Immature natural killer cell (primary cell): ENCODE measurements around the gene MAP6. TPM values are rescaled to one million over a fixed set of nuclear protein-coding genes. Genes with fewer than 3 reads are reported as not detected.

Experiments used
- DNase-seq, 3 donors: peaks; one replicate each; pipeline ENCODE4 v3.0.0; 2022; ENCODE audit warnings: mixed read lengths in 1 of 3
- H3K27ac Mint-ChIP-seq, 6 donors: one replicate each; pipeline ENCODE4 v1.8.0; 2020; ENCODE audit warnings: mixed read lengths in 6 of 6, mild to moderate bottlenecking in 5 of 6, inconsistent platforms in 4 of 6, moderate library complexity in 3 of 6
- H3K27me3 Mint-ChIP-seq, 3 donors: one replicate each; pipeline ENCODE4 v1.8.0; 2020 to 2021; ENCODE audit warnings: low read depth in 3 of 3, mild to moderate bottlenecking in 3 of 3, mixed read lengths in 3 of 3, moderate library complexity in 3 of 3, inconsistent platforms in 1 of 3
- H3K36me3 Mint-ChIP-seq, 3 donors: one replicate each; pipeline ENCODE4 v1.8.0; 2020; ENCODE audit warnings: mixed read lengths in 3 of 3, inconsistent platforms in 2 of 3, mild to moderate bottlenecking in 2 of 3
- H3K4me1 Mint-ChIP-seq, 2 donors: one replicate each; pipeline ENCODE4 v1.8.0; 2020; ENCODE audit warnings: inconsistent platforms in 2 of 2, mild to moderate bottlenecking in 2 of 2, mixed read lengths in 2 of 2, moderate library complexity in 1 of 2
- H3K4me3 Mint-ChIP-seq, 5 donors: one replicate each; pipeline ENCODE4 v1.8.0; 2020; ENCODE audit warnings: mild to moderate bottlenecking in 5 of 5, mixed read lengths in 5 of 5, inconsistent platforms in 3 of 5, moderate library complexity in 3 of 5
- H3K9me3 Mint-ChIP-seq, 6 donors: one replicate each; pipeline ENCODE4 v1.8.0; 2020; ENCODE audit warnings: mild to moderate bottlenecking in 6 of 6, mixed read lengths in 6 of 6, inconsistent platforms in 4 of 6, moderate library complexity in 3 of 6
- polyA plus RNA-seq, 3 donors: library from polyadenylated mRNA; unstranded; fragments of 300-500 nt; fragmentation: Illumina TruSeq; gene quantifications; one replicate each; pipeline ENCODE4 v1.2.3, GENCODE V29; 2021

The MAP6 gene
- polyA plus RNA-seq, 3 donors from 2014 or later = not detected

DNA sequence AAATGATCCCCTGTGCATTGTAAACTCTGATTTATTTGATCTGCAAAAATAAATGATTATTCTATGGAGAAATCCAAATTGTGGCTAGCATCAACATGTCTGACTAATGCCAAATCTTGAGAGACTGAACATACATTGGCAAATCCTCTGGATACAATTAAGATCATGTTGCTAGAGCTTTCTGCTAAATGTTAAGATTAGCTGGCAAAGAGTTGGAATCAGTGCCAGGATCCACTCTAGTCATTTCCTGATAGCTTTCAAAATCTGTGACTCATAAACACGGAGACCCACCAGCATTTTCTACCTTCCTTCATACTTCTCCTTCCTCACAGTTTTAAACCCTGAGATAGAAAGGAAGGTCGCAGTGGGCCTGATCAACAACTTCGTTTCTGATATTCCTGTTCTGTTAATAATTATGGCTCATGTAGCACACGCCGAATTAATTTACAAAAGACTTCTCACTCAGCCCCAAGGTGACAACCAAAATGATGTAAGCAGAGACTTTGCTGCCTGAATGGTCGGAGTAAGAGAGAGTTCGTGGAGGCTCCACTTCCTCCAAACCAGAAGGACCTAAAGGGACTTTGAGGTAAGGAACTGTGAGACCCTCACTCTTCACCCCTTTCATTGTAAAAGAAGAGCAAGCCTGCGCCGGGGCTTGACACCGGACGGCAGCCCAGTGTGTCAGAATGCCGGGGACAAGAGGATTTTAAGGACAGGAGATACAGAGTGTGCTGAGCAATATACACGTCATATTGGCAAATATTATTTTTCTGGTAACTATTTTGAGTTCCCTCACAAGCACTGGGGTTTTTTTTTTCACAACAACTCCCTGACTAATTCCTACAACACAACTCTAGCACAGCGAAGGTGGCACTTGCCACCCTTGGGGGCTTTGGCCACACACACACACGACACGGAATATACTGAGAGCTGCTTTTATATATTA, 64.8 kb downstream of the MAP6 start:
- no peak overlapping the region for H3K4me3 Mint-ChIP-seq

DNA sequence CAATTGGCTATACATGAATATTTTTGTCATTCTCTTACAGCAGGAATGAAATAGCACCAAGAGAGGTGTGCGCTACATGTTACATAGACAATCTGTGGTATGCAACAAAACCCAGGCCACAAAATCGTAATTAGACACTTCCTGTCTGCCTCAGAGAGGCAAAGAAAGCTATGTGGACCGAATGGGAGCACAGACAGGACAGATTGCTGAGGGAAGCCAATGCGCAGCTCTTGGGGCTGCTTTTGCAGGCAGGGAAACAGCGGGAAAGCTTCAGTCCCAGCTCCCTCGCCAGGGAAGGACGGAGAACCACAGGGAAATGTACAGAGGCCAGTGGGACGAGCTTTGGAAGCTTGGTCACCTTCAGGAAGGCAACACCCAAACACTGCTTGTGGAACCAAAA, 65.9 kb downstream of the MAP6 start:
- no peaks in the 10 kb centered on the region for H3K36me3 Mint-ChIP-seq
- no peaks in the 10 kb centered on the region for H3K9me3 Mint-ChIP-seq
- no peak overlapping the region for H3K27ac Mint-ChIP-seq
- H3K27me3 Mint-ChIP-seq = peaks cover 0 to 2% (median 2%) of the 10 kb centered on the region in 3 donors
- no peaks in the 10 kb centered on the region for H3K4me1 Mint-ChIP-seq
- H3K4me3 Mint-ChIP-seq = no peak overlapping the region
- DNase-seq = no peak

More for the DNA sequence above, 64.8 kb downstream of the MAP6 start:
- Mint-ChIP-seq H3K27ac (no peak overlapping the region), H3K27me3 (peaks cover 0 to 2% (median 0%) of the 10 kb centered on the region in 3 donors), H3K36me3 (no peaks in the 10 kb centered on the region), H3K9me3 (no peaks in the 10 kb centered on the region), H3K4me1 (no peaks in the 10 kb centered on the region)
- no peak for DNase-seq

DNA sequence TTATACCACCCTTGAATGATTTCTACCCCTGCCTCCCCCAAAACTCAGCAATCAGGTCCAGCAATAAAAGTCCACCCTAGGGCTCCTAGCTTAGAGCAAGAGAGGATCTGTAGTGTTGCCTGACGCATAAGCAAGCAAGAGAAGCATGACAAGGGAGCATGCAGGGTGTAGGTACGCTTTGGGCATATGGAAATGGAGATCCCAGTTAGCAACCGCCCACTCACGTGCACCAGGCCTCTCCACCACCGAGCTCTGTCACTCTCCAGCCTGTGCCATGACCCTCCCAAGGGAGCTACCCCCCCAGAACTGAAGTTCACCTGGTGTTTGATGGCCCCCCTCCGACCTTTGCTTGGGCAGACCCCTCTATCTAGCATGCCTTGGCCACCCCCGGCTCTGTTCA, 67.3 kb downstream of the MAP6 start:
- Mint-ChIP-seq H3K27ac (no peak overlapping the region), H3K4me1 (no peaks in the 10 kb centered on the region), H3K4me3 (no peak overlapping the region), H3K27me3 (peaks cover 0 to 2% (median 2%) of the 10 kb centered on the region in 3 donors), H3K36me3 (no peaks in the 10 kb centered on the region), H3K9me3 (no peaks in the 10 kb centered on the region)
- DNase-seq = no peak

DNA sequence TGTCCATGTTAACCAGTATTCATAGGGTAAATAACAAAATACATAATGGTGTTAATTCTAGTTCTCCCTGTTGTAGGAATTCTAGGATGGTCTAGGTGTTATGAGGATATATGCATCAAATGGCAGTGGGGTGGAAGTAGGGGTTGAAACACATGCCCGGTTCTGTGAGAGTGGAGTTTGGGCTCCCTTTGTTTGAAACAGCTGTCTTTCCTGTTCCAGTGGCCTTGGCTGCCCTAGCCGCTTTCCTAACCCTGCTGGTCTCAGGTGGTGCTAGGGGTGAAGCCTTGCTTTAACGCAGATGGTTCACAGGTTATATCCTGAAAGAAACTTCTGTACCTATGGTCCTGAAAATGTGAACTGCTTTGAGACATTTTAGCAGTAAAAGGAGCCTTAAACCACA, 68.5 kb downstream of the MAP6 start:
- no peak for DNase-seq
- Mint-ChIP-seq H3K4me3 (no peak overlapping the region), H3K4me1 (no peaks in the 10 kb centered on the region), H3K27ac (no peak overlapping the region), H3K36me3 (no peaks in the 10 kb centered on the region), H3K27me3 (peaks cover 0 to 2% (median 1%) of the 10 kb centered on the region in 3 donors), H3K9me3 (no peaks in the 10 kb centered on the region)

DNA sequence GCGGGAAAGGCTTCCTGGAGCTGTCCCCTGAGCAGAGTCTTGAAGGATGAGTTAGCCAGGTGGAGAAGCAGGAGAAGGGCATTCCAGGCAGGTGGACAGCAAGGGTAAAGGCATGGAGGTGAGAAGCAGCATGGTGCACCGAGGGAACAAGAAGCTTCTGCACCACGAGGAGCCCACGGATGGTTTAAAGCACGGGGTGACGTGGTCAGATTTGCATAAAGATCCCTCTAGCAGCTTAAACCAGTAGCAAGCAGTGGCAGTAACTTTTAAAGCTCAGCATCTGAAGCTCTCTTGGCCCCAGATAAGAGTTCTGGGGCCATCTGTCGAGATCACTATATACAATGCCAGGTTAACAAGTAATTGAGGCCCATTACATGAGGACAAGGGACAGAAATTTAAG, 69.9 kb downstream of the MAP6 start:
- no peaks in the 10 kb centered on the region for H3K4me1 Mint-ChIP-seq
- no peak overlapping the region for H3K27ac Mint-ChIP-seq
- H3K4me3 Mint-ChIP-seq = no peak overlapping the region
- peaks cover 0 to 5% (median 1%) of the 10 kb centered on the region in 3 donors for H3K27me3 Mint-ChIP-seq
- no peaks in the 10 kb centered on the region for H3K36me3 Mint-ChIP-seq
- no peaks in the 10 kb centered on the region for H3K9me3 Mint-ChIP-seq
- no peak for DNase-seq

DNA sequence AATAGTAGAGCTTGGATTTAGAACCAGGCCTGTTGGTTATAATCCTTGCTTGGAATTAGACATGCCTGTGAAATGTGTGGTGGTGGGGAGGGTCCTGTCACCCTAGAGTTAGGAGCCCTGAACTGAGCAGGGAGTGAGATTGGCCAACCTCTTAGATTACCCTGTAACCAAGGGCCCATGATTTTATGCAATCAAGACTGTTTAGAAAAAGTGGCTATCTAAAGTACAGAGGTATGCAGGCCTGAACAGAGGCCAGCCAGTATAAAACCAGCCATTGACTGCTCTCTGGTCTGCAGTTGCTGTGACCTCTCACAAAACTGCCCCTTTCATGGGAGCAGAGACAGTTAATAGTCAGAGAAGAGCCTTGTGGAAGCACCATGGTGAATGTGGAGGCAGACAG, 70.6 kb downstream of the MAP6 start:
- H3K4me3 Mint-ChIP-seq = no peak overlapping the region
- H3K9me3 Mint-ChIP-seq = no peaks in the 10 kb centered on the region
- no peak overlapping the region for H3K27ac Mint-ChIP-seq
- peaks cover 0 to 5% (median 1%) of the 10 kb centered on the region in 3 donors for H3K27me3 Mint-ChIP-seq
- DNase-seq = no peak
- no peaks in the 10 kb centered on the region for H3K36me3 Mint-ChIP-seq
- H3K4me1 Mint-ChIP-seq = no peaks in the 10 kb centered on the region

DNA sequence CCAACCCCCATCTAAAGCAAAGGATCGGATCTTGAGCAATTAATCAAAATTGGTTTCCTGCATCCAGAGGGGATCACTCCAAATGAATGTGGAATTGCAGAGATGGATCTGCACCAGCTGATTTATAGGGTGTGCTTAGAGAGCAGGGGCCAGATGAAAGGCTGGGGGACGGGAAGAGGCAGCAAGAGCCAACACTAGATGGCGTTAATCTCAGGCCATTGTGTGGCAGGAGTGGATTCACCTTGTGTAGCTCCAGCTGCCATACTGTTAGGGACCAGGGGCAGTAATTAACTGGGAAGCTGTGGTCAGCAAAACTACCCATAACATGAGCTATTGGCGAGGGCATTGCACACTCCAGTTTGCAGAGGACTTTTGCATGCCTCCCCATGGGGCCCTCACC, 71.2 kb downstream of the MAP6 start:
- Mint-ChIP-seq H3K9me3 (no peaks in the 10 kb centered on the region), H3K27ac (no peak overlapping the region), H3K4me1 (peaks cover 4 to 6% of the 10 kb centered on the region in 2 donors), H3K36me3 (no peaks in the 10 kb centered on the region), H3K27me3 (peaks cover 0 to 5% (median 1%) of the 10 kb centered on the region in 3 donors), H3K4me3 (no peak overlapping the region)
- no peak for DNase-seq

DNA sequence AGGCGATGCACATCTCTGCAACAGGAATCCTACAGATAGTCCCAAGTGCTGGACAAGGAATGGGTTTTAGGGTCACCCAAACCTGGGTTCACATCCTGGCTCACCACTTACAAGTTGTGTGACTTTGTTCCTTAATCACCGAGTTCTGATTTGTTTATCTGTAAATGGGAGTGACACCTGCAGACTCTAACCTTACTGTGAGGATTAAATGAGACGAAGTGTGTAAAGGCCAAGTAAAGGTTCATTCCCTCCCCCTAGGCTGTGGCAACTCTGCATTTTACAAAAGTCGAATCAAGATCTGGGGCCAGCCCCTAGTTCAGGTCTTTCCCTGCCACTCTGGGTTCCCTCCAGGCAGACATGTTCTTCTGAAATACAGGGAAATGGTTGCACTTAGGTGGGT, 71.9 kb downstream of the MAP6 start:
- no peak for DNase-seq
- H3K4me3 Mint-ChIP-seq = no peak overlapping the region
- H3K4me1 Mint-ChIP-seq = peaks cover 11 to 13% of the 10 kb centered on the region in 2 donors
- no peak overlapping the region for H3K27ac Mint-ChIP-seq
- H3K36me3 Mint-ChIP-seq = no peaks in the 10 kb centered on the region
- peaks cover 0 to 5% (median 1%) of the 10 kb centered on the region in 3 donors for H3K27me3 Mint-ChIP-seq
- no peaks in the 10 kb centered on the region for H3K9me3 Mint-ChIP-seq

DNA sequence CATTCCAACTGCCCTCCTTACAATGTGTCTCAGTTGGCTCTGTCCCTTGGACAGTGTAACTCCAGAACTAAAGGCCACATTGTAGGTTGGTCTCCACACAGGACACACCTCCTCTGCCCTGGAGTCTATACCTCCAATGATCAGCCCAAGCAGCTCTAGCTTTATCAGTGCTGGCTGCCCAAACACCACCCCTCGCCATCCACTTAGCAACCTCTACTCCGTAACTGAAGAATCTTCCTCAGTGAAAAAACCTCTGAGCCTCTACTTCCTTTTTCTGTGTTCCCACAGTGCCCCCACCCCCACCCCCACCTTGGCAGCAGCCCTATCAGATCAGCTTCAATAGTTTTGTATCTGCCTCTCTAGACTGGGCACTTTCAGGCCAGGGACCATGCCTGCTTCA, 73.4 kb downstream of the MAP6 start:
- H3K4me1 Mint-ChIP-seq = peaks cover 12 to 13% of the 10 kb centered on the region in 2 donors
- DNase-seq = no peak
- no peaks in the 10 kb centered on the region for H3K9me3 Mint-ChIP-seq
- H3K27me3 Mint-ChIP-seq = peaks cover 0 to 5% (median 1%) of the 10 kb centered on the region in 3 donors
- H3K27ac Mint-ChIP-seq = no peak overlapping the region
- H3K4me3 Mint-ChIP-seq = no peak overlapping the region
- no peaks in the 10 kb centered on the region for H3K36me3 Mint-ChIP-seq

DNA sequence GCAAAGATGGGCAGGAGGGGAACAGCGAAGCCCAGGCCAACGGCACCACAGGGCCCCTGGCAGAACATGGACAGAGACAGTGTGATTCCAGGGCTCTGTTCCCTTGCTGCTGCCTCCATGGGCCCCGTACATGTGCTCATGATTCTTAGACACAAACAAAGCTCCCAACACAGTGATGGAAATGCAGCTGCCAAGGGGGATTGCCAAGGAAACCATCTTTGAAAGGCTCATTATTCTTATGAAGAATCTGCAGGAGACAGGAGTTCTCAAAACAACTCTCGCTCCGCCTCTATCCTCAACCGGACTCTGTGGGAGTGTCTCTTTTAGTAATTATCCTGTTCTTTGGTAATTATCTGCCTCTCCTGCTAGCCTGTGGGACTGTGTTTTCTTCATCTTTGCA, 74.6 kb downstream of the MAP6 start:
- Mint-ChIP-seq H3K4me1 (peaks cover 12 to 13% of the 10 kb centered on the region in 2 donors), H3K4me3 (no peak overlapping the region), H3K27me3 (peaks cover 0 to 8% (median 1%) of the 10 kb centered on the region in 3 donors), H3K27ac (no peak overlapping the region), H3K9me3 (no peaks in the 10 kb centered on the region), H3K36me3 (no peaks in the 10 kb centered on the region)
- DNase-seq = no peak

DNA sequence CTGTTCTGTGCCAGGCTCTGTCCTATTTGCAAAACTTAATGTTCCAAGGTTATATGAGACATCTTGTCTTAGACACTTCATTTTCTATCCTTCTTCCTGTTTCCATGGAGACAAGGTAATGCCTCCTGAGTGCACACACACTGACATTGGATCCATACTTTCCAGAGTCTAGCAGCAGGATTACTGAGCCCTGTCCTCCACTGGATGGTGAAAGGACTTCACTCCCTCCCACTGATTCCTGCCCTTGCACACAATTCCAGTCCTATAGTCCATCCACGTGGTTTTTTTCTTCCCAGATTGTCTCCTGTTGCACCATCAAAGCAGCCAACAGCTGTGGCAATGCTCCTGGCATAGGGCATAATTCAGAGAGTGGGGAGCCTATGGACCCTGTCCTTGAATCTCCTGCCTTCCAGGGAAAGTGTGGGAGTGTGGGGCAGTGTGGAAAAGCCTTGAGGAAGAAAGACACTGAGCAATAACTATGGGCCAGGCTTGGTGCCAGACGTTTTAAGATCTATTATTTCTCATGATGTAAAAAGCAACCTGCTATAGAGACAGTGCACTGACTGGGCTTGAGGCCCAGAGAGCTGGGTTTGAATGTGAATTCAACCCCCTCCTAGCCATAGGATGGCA, 75.4 kb downstream of the MAP6 start:
- no peak for DNase-seq
- Mint-ChIP-seq H3K4me1 (peaks cover 12 to 13% of the 10 kb centered on the region in 2 donors), H3K4me3 (no peak overlapping the region), H3K9me3 (no peaks in the 10 kb centered on the region), H3K27ac (no peak overlapping the region), H3K36me3 (no peaks in the 10 kb centered on the region), H3K27me3 (peaks cover 1 to 6% (median 3%) of the 10 kb centered on the region in 3 donors)

DNA sequence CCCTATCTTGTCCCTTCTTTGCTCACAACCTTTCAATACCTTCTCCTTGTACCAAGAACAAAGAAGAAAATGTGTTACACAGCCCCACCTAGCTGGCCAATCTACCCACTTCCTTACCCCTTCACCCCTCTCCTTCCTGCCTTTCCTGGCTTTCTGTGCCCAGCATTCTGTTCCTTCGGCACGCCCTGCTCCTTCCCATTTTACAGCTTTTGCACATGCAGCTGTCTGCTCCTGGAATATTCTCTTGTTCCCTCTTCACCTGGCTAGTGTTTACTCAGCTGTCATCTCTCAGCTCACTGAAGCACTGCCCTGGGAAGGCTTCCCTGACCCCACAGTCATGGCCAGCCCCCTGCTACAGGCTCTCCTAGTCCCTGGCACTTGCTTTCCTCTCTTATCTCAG, 76.1 kb downstream of the MAP6 start:
- peak overlapping the region in 1 of 6 donors; percentile 13 for H3K27ac Mint-ChIP-seq
- no peak overlapping the region for H3K4me3 Mint-ChIP-seq
- peaks cover 12 to 13% of the 10 kb centered on the region in 2 donors for H3K4me1 Mint-ChIP-seq
- H3K27me3 Mint-ChIP-seq = peaks cover 1 to 6% (median 3%) of the 10 kb centered on the region in 3 donors
- no peaks in the 10 kb centered on the region for H3K36me3 Mint-ChIP-seq
- DNase-seq = no peak
- no peaks in the 10 kb centered on the region for H3K9me3 Mint-ChIP-seq

DNA sequence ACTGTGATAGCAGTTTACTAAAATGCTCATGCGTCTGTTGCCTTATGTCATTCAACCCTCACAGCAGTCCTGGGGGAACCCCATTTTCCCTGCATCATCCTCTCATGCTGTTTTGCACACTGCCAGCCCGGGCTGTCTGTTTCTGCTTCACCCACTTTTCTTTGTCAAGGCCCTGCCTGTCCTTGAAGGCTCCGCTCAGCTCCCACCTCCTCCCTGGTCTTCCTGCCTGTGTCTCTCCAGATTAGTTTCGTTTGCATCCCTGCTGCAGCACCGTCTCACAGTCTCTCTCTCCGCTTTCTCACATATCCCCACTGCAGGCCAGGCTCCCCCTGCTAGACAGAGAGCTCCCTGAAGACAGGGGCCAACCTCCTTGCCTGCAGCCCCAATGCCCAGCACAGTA, 76.9 kb downstream of the MAP6 start:
- Mint-ChIP-seq H3K4me1 (peaks cover 12 to 13% of the 10 kb centered on the region in 2 donors), H3K27me3 (peaks cover 1 to 6% (median 3%) of the 10 kb centered on the region in 3 donors), H3K27ac (peak overlapping the region in 1 of 6 donors; percentile 18), H3K9me3 (no peaks in the 10 kb centered on the region), H3K4me3 (no peak overlapping the region), H3K36me3 (no peaks in the 10 kb centered on the region)
- DNase-seq = no peak

DNA sequence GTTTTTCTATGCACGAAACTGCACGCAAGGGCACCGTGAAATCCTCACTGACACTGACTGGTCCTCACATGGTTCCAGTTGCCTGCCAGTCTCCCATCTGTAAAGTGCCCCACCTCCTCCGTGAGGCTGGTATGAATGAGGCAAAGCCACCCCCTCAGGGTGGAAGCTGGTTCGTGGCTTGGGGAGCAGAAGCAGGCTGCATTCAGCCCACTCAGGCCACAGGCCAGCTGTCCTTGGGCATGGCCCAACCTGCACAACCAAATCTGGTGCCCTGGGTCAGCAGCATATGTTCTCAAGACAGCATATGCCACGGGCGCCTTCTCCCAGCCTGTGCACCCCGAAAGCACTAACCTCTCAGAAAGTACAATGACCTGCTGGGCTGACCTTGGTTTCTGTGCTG, 77.5 kb downstream of the MAP6 start:
- Mint-ChIP-seq H3K4me1 (peaks cover 12 to 13% of the 10 kb centered on the region in 2 donors), H3K27me3 (peaks cover under 1 to 6% (median 3%) of the 10 kb centered on the region in 3 donors), H3K27ac (no peak overlapping the region), H3K4me3 (no peak overlapping the region), H3K36me3 (no peaks in the 10 kb centered on the region), H3K9me3 (no peaks in the 10 kb centered on the region)
- no peak for DNase-seq
